ENCODE measurements around the gene MAPK8. TPM values are rescaled to one million over a fixed set of nuclear protein-coding genes. Genes with fewer than 3 reads are reported as not detected.

The MAPK8 gene
- polyA plus RNA-seq, 1 of the 3 experiments (the other 2 are of a cell fraction), result 26.4 TPM

DNA sequence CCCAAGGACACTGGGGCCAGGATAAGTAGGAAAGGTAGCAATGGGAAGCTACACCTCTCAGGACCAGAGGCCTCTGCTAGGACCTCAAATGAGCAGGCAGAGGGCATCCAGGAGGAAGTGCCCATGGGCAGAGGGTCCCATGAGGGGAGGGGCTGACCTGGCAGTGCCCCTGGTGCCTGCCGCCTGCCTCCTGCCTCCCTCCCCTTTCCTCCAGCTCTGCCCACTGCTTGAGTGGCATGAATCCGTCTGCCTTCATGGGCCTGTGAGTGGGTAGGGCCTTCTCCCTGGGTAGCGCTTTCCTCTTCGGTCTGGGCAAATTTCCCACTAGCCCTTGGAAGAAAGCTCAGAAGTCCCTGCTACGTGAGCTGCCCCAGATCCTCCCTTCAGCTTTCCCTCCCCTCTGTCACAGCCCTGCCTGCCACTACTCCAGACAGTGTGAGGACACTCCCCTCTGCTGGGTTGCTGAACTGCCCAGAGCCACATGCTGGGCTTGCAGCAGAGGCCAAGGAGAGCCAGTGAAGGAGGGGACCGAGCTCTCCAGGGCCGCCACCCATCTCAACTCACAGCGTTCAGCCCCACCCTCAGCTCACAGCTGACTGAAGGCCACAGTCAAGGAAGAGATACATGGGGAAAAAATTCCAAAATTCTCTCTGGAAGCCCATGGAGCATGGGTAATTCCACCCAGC is 157.0 kb downstream of the MAPK8 start:
- Histone ChIP-seq H4K20me1 (ENCODE audit: insufficient read depth) (peaks cover 20% of the 10 kb centered on the region; the same call in 1 of the 2 replicates), H2AFZ (ENCODE audit: low read depth) (no peak overlapping the region), H3K4me2 (no peak overlapping the region), H3K9me2 (no peaks in the 10 kb centered on the region), H3K27ac (ENCODE audit: low read depth in 2 of 2, low read length in 1 of 2) (peak overlapping the region in 1 of 2 experiments; percentile 14; a peak in 1 of 4 replicates), H3K4me1 (ENCODE audit: control insufficient read depth in 1 of 2, insufficient read depth in 2 of 2, low read depth in 1 of 2, low read length in 1 of 2) (peaks cover 0 to 49% of the 10 kb centered on the region in 2 experiments; a peak in 1 of 4 replicates), H3K4me3 (ENCODE audit: low read depth in 2 of 2, low read length in 1 of 2) (no peak overlapping the region), H3K36me3 (replicated peaks in 1 of 2; ENCODE audit: control insufficient read depth in 1 of 2, insufficient read depth in 2 of 2, low read length in 1 of 2) (peaks cover 0 to 5% of the 10 kb centered on the region in 2 experiments), H3K9me3 (no peaks in the 10 kb centered on the region), H3K79me2 (ENCODE audit: insufficient read depth) (peaks cover 26% of the 10 kb centered on the region), H3K9ac (no peak overlapping the region), H3F3A (replicated peaks; ENCODE audit: insufficient read depth) (no peaks in the 10 kb centered on the region), H3K27me3 (ENCODE audit: insufficient read depth) (no peaks in the 10 kb centered on the region)
- peak; percentile 61 for DNase-seq
- POLR2A ChIA-PET, result no interaction called here
- CTCF ChIA-PET, result interaction anchor here (0.9 to 2.9 kb wide), 7 partner anchors 14 to 195 kb away, joined by 3 to 16 read pairs (median 4); no protein-coding TSS in a partner anchor
- TF ChIP-seq JUND (IDR thresholded peaks at IDR 0.05) (no peak), SMC3 (IDR thresholded peaks at IDR 0.05; ENCODE audit: low read depth, low read length) (0 out of 2 replicates have a peak, but pooled peaks have one; percentile 5), GABPA (IDR thresholded peaks at IDR 0.05; ENCODE audit: low read depth) (no peak), ELF1 (IDR thresholded peaks at IDR 0.05) (no peak), TAF1 (IDR thresholded peaks at IDR 0.05; ENCODE audit: borderline replicate concordance, low read depth, low read length) (no peak), RAD21 (IDR thresholded peaks at IDR 0.05; ENCODE audit: low read length) (peak; percentile 38), NFIC (IDR thresholded peaks at IDR 0.05; ENCODE audit: borderline replicate concordance) (no peak)
- WGBS (ENCODE audit: low lambda C conversion rate), result 86% methylated on average over 5 of the region's 8 CpGs

DNA sequence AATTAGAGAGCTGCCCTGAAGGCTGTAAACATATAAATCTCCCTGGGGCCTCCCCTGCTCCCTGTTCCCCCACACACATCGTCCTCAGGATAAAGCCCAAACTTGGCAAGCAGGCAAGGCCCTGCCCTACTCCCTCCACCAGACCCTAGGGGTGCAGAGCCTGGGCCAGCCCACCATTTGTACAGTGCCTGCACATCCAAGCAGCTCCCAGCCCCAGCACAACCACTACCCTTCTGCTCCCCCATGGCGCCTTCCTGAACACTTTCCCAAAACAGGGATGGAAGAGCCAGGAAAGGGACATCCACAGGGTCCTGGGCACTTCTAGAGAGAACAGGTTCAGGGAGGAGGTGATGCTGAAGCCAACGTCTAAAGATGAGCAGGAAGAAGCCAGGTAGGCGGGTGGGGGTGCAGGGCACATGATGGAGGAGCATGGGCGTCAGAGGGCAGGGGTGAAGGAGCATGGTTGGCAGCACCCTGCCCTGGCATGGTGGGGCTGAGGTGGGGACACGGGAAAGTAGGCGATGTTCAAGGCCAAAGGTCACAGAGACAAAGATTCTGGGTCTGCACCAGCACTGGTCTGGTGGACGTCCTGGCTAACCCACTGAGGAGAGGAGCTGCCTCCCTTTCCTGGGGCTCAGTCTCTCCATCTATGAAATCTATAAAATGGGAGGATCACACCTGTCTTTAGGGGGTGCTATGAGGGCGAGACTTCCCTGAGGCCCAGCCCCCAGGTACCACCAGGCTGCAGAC is 157.8 kb downstream of the MAPK8 start:
- CTCF ChIA-PET, result interaction anchor here (0.8 to 2.9 kb wide), 7 partner anchors 13 to 192 kb away, joined by 3 to 16 read pairs (median 4); no protein-coding TSS in a partner anchor
- POLR2A ChIA-PET, result no interaction called here
- H3K27me3 ChIP-seq (ENCODE audit: insufficient read depth), result no peaks in the 10 kb centered on the region
- peak overlapping the region in 1 of 2 experiments; percentile 53; a peak in 1 of 4 replicates for H3K27ac ChIP-seq (ENCODE audit: low read depth in 2 of 2, low read length in 1 of 2)
- no peak overlapping the region for H3K4me3 ChIP-seq (ENCODE audit: low read depth in 2 of 2, low read length in 1 of 2)
- H3K9me3 ChIP-seq, result no peaks in the 10 kb centered on the region
- H3F3A ChIP-seq (replicated peaks; ENCODE audit: insufficient read depth), result no peaks in the 10 kb centered on the region
- H3K4me1 ChIP-seq (ENCODE audit: control insufficient read depth in 1 of 2, insufficient read depth in 2 of 2, low read depth in 1 of 2, low read length in 1 of 2), result peaks cover 0 to 56% of the 10 kb centered on the region in 2 experiments; a peak in 1 of 4 replicates
- H3K9me2 ChIP-seq, result no peaks in the 10 kb centered on the region
- peaks cover 0 to 5% of the 10 kb centered on the region in 2 experiments for H3K36me3 ChIP-seq (replicated peaks in 1 of 2; ENCODE audit: control insufficient read depth in 1 of 2, insufficient read depth in 2 of 2, low read length in 1 of 2)
- H3K4me2 ChIP-seq, result no peak overlapping the region
- 92% methylated on average over 6 of the region's 9 CpGs for WGBS (ENCODE audit: low lambda C conversion rate)
- peaks cover 26% of the 10 kb centered on the region for H3K79me2 ChIP-seq (ENCODE audit: insufficient read depth)
- H2AFZ ChIP-seq (ENCODE audit: low read depth), result no peak overlapping the region
- no peak overlapping the region for H3K9ac ChIP-seq
- DNase-seq, result no peak
- H4K20me1 ChIP-seq (ENCODE audit: insufficient read depth), result peaks cover 26% of the 10 kb centered on the region; the same call in 1 of the 2 replicates
- TF ChIP-seq, protein P1, sequence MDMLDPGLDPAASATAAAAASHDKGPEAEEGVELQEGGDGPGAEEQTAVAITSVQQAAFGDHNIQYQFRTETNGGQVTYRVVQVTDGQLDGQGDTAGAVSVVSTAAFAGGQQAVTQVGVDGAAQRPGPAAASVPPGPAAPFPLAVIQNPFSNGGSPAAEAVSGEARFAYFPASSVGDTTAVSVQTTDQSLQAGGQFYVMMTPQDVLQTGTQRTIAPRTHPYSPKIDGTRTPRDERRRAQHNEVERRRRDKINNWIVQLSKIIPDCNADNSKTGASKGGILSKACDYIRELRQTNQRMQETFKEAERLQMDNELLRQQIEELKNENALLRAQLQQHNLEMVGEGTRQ (IDR thresholded peaks at IDR 0.05; ENCODE audit: borderline replicate concordance, low read depth, low read length), result no peak
- TF ChIP-seq FOXM1 (IDR thresholded peaks at IDR 0.05; ENCODE audit: low read depth), result no peak
- TF ChIP-seq NRF1 (IDR thresholded peaks at IDR 0.05; ENCODE audit: low read depth, low read length), result no peak
- TF ChIP-seq RAD21 (IDR thresholded peaks at IDR 0.05; ENCODE audit: low read length), result no peak
- no peak for TF ChIP-seq FOXJ3 (CRISPR knock-in tag; IDR thresholded peaks at IDR 0.05)
- TF ChIP-seq, protein P2, sequence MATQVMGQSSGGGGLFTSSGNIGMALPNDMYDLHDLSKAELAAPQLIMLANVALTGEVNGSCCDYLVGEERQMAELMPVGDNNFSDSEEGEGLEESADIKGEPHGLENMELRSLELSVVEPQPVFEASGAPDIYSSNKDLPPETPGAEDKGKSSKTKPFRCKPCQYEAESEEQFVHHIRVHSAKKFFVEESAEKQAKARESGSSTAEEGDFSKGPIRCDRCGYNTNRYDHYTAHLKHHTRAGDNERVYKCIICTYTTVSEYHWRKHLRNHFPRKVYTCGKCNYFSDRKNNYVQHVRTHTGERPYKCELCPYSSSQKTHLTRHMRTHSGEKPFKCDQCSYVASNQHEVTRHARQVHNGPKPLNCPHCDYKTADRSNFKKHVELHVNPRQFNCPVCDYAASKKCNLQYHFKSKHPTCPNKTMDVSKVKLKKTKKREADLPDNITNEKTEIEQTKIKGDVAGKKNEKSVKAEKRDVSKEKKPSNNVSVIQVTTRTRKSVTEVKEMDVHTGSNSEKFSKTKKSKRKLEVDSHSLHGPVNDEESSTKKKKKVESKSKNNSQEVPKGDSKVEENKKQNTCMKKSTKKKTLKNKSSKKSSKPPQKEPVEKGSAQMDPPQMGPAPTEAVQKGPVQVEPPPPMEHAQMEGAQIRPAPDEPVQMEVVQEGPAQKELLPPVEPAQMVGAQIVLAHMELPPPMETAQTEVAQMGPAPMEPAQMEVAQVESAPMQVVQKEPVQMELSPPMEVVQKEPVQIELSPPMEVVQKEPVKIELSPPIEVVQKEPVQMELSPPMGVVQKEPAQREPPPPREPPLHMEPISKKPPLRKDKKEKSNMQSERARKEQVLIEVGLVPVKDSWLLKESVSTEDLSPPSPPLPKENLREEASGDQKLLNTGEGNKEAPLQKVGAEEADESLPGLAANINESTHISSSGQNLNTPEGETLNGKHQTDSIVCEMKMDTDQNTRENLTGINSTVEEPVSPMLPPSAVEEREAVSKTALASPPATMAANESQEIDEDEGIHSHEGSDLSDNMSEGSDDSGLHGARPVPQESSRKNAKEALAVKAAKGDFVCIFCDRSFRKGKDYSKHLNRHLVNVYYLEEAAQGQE (IDR thresholded peaks at IDR 0.05; ENCODE audit: low read depth, low read length), result no peak
- no peak for TF ChIP-seq GATA2 (CRISPR knock-in tag; IDR thresholded peaks at IDR 0.05)
- TF ChIP-seq, protein P3, sequence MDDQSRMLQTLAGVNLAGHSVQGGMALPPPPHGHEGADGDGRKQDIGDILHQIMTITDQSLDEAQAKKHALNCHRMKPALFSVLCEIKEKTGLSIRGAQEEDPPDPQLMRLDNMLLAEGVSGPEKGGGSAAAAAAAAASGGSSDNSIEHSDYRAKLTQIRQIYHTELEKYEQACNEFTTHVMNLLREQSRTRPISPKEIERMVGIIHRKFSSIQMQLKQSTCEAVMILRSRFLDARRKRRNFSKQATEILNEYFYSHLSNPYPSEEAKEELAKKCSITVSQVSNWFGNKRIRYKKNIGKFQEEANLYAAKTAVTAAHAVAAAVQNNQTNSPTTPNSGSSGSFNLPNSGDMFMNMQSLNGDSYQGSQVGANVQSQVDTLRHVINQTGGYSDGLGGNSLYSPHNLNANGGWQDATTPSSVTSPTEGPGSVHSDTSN (IDR thresholded peaks at IDR 0.05), result no peak
- TF ChIP-seq MXI1 (IDR thresholded peaks at IDR 0.05; ENCODE audit: low read depth, low read length), result no peak
- TF ChIP-seq FOSL2 (IDR thresholded peaks at IDR 0.05; ENCODE audit: borderline replicate concordance, low read depth), result no peak
- TF ChIP-seq, protein P4, sequence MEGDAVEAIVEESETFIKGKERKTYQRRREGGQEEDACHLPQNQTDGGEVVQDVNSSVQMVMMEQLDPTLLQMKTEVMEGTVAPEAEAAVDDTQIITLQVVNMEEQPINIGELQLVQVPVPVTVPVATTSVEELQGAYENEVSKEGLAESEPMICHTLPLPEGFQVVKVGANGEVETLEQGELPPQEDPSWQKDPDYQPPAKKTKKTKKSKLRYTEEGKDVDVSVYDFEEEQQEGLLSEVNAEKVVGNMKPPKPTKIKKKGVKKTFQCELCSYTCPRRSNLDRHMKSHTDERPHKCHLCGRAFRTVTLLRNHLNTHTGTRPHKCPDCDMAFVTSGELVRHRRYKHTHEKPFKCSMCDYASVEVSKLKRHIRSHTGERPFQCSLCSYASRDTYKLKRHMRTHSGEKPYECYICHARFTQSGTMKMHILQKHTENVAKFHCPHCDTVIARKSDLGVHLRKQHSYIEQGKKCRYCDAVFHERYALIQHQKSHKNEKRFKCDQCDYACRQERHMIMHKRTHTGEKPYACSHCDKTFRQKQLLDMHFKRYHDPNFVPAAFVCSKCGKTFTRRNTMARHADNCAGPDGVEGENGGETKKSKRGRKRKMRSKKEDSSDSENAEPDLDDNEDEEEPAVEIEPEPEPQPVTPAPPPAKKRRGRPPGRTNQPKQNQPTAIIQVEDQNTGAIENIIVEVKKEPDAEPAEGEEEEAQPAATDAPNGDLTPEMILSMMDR (IDR thresholded peaks at IDR 0.05), result no peak
- no peak for TF ChIP-seq SMC3 (IDR thresholded peaks at IDR 0.05; ENCODE audit: low read depth, low read length)
- no peak for TF ChIP-seq NFIC (IDR thresholded peaks at IDR 0.05; ENCODE audit: borderline replicate concordance)
- no peak for TF ChIP-seq RCOR1 (IDR thresholded peaks at IDR 0.05; ENCODE audit: low read length)
- TF ChIP-seq JUND (IDR thresholded peaks at IDR 0.05), result no peak
- no peak for TF ChIP-seq GABPA (IDR thresholded peaks at IDR 0.05; ENCODE audit: low read depth)
